Upper lobe of left lung (tissue), 6 donors: ENCODE data around the gene MAGEE2. TPM values are rescaled to one million over a fixed set of nuclear protein-coding genes. Genes with fewer than 3 reads are reported as not detected.

Source experiments
- ATAC-seq, 2 donors: fragments of 200-7000 bp; cut with Tn5 transposase; one replicate each; pipeline ENCODE4 v1.9.1; 2022; ENCODE audit warnings: mild to moderate bottlenecking in 2 of 2, moderate library complexity in 2 of 2; ENCODE audit not compliant: low FRiP score in 2 of 2
- DNase-seq, 2 donors: peaks; one replicate each; pipeline ENCODE4 v3.0.0-alpha.2; 2019 to 2020
- H3K27ac ChIP-seq, 4 donors: fragments of 200-600 bp; sonication (generic); one replicate each; pipeline ENCODE4 v1.5.1; 2016 to 2019
- H3K27me3 ChIP-seq, 4 donors: fragments of 200-600 bp; sonication (generic); one replicate each; pipeline ENCODE4 v1.5.1; 2017 to 2019
- H3K36me3 ChIP-seq, 4 donors: fragments of 200-600 bp; sonication (generic); one replicate each; pipeline ENCODE4 v1.5.1; 2016 to 2019
- H3K4me1 ChIP-seq, 4 donors: fragments of 200-600 bp; sonication (generic); one replicate each; pipeline ENCODE4 v1.5.1; 2018 to 2019
- H3K4me3 ChIP-seq, 4 donors: fragments of 200-600 bp; sonication (generic); one replicate each; pipeline ENCODE4 v1.5.1; 2017 to 2019; ENCODE audit warnings: mild to moderate bottlenecking in 2 of 4, moderate library complexity in 1 of 4
- H3K9me3 ChIP-seq, 4 donors: fragments of 200-600 bp; sonication (generic); one replicate each; pipeline ENCODE4 v1.5.1; 2018 to 2019
- CTCF ChIP-seq, 6 experiments: fragments of 450-650 bp in 4 of 6; fragments of 200-600 bp in 2 of 6; sonication (generic) in 2 of 6; IDR thresholded peaks; one replicate each; pipeline ENCODE4 v1.5.1; 2016 to 2019; ENCODE audit warnings: antibody characterized with exemption in 6 of 6
- EP300 ChIP-seq, 4 donors: sonication (generic); formaldehyde crosslinking; IDR thresholded peaks; one replicate each; pipeline ENCODE4 v1.5.1; 2017; ENCODE audit warnings: antibody characterized with exemption in 4 of 4, control low read depth in 2 of 4
- POLR2A ChIP-seq, 4 donors: fragments of 450-650 bp; IDR thresholded peaks; one replicate each; pipeline ENCODE4 v1.5.1; 2016 to 2017; ENCODE audit warnings: antibody characterized with exemption in 4 of 4, mild to moderate bottlenecking in 2 of 4
- POLR2AphosphoS5 ChIP-seq, 2 donors: sonication (generic); formaldehyde crosslinking; IDR thresholded peaks; one replicate each; pipeline ENCODE4 v1.5.1; 2017; ENCODE audit warnings: antibody characterized with exemption in 2 of 2
- WGBS, 2 donors: methylation state at CpG; one replicate each; pipeline ENCODE4 v1.1.5; 2017 to 2018; 5-methylcytosine and 5-hydroxymethylcytosine counted together
- total RNA-seq, 6 donors: library from RNA; depleted of rRNA in 4 of 6; stranded (reverse); fragments of >200 nt in 4 of 6; gene quantifications; one replicate each; pipeline versions ENCODE4 v1.1.0 to v1.2.1, GENCODE V29; 2016 to 2021
- donor health status: DM: no; HTN: no; CAD: no; lungs with moderate emphysema.
- donor health status: DM: no; HTN: yes; CAD: no; lungs with severe emphysema.

Gene MAGEE2
- total RNA-seq, 6 donors from 2014 or later, result 0.10 to 0.22 (median 0.20) TPM; not detected in 3

- Histone ChIP-seq H3K4me1 (no peaks in the 10 kb centered on the region), H3K27ac (peak overlapping the region in 2 of 4 donors; percentile 35 to 57), H3K36me3 (no peaks in the 10 kb centered on the region), H3K27me3 (no peaks in the 10 kb centered on the region), H3K9me3 (peaks cover 0 to 19% (median 2%) of the 10 kb centered on the region in 4 donors), H3K4me3 (peak overlapping the region; percentile 30 to 54 (median 44))
- TF ChIP-seq POLR2AphosphoS5 (IDR thresholded peaks at IDR 0.05), result no peak
- TF ChIP-seq CTCF (IDR thresholded peaks at IDR 0.05), result no peak
- TF ChIP-seq POLR2A (IDR thresholded peaks at IDR 0.05), result no peak
- TF ChIP-seq EP300 (IDR thresholded peaks at IDR 0.05), result no peak
- WGBS, 2 donors, result 11 to 64% methylated on average over 5 to 52 of the region's 54 CpGs
- peak in 1 of 2 donors; percentile 72 for ATAC-seq
- peak; percentile 25 to 89 for DNase-seq
Measured at GRCh38 chrX:75746891-75747639, 38.0 kb downstream of the MAGEE2 start.
